Neural cell (in vitro differentiated cells): ENCODE results near the gene UNKL. TPM values are rescaled to one million over a fixed set of nuclear protein-coding genes. Genes with fewer than 3 reads are reported as not detected.

ENCODE experiments used
- H2AFZ ChIP-seq: fragments of 200-600, 300-800 bp; sonication (generic), shearing (Covaris generic); 2 replicates; pipeline ENCODE4 v1.6.0; 2014; ENCODE audit warnings: low read depth, mild to moderate bottlenecking, antibody characterized with exemption, low read length, moderate library complexity
- H3F3A ChIP-seq: fragments of 200-600 bp; shearing (Covaris generic); 2 replicates; pipeline ENCODE4 v1.6.1; 2016; ENCODE audit warnings: mild to moderate bottlenecking, moderate library complexity, mixed read lengths, antibody characterized with exemption, low read length; ENCODE audit not compliant: insufficient read depth, poor library complexity, severe bottlenecking
- H3K27ac ChIP-seq: fragments of 200-600, 300-800 bp; sonication (generic), shearing (Covaris generic); 2 replicates; pipeline ENCODE4 v1.5.1; 2014; ENCODE audit warnings: mild to moderate bottlenecking, low read length, moderate library complexity
- H3K27me3 ChIP-seq: fragments of 300-800, 200-600 bp; sonication (generic), shearing (Covaris generic); 2 replicates; pipeline ENCODE4 v1.6.0; 2014; ENCODE audit warnings: mild to moderate bottlenecking, low read depth, low read length, moderate library complexity; ENCODE audit not compliant: insufficient read depth
- H3K36me3 ChIP-seq: fragments of 300-800, 200-600 bp; sonication (generic), shearing (Covaris generic); 2 replicates; pipeline ENCODE4 v1.5.1; 2014; ENCODE audit warnings: mild to moderate bottlenecking, antibody characterized with exemption, low read length, moderate library complexity; ENCODE audit not compliant: insufficient read depth
- H3K4me2 ChIP-seq: fragments of 300-800, 200-600 bp; sonication (generic), shearing (Covaris generic); 2 replicates; pipeline ENCODE4 v1.6.0; 2014; ENCODE audit warnings: mild to moderate bottlenecking, low read length
- H3K4me3 ChIP-seq: fragments of 300-800, 200-600 bp; sonication (generic), shearing (Covaris generic); 2 replicates; pipeline ENCODE4 v1.5.1; 2014; ENCODE audit warnings: mild to moderate bottlenecking, low read length, moderate library complexity
- H3K79me2 ChIP-seq: fragments of 200-600 bp; shearing (Covaris generic); replicated peaks from 2 replicates; pipeline ENCODE4 v1.6.0; 2014; ENCODE audit warnings: mild to moderate bottlenecking, low read length, moderate library complexity; ENCODE audit not compliant: insufficient read depth
- H3K9ac ChIP-seq: fragments of 300-800, 200-600 bp; sonication (generic), shearing (Covaris generic); 2 replicates; pipeline ENCODE4 v1.6.1; 2016; ENCODE audit warnings: mild to moderate bottlenecking, low read length, mixed read lengths
- H3K9me2 ChIP-seq: fragments of 200-600 bp; shearing (Covaris generic); 2 replicates; pipeline ENCODE4 v1.6.1; 2016; ENCODE audit warnings: mild to moderate bottlenecking, low read length, mixed read lengths; ENCODE audit not compliant: insufficient read depth
- H3K9me3 ChIP-seq: fragments of 200-600, 300-800 bp; sonication (generic), shearing (Covaris generic); 2 replicates; pipeline ENCODE4 v1.6.1; 2016; ENCODE audit warnings: mild to moderate bottlenecking, mixed run types, low read length, moderate library complexity, mixed read lengths
- H4K20me1 ChIP-seq: fragments of 200-600 bp; shearing (Covaris generic); 2 replicates; pipeline ENCODE4 v1.6.1; 2016; ENCODE audit warnings: mild to moderate bottlenecking, mixed run types; ENCODE audit not compliant: insufficient read depth
- CTCF ChIP-seq: fragments of 450-650 bp; IDR thresholded peaks from 2 replicates; pipeline ENCODE4 v1.5.1; 2014; ENCODE audit warnings: antibody characterized with exemption, mild to moderate bottlenecking, moderate library complexity; ENCODE audit not compliant: poor library complexity, severe bottlenecking
- EP300 ChIP-seq: fragments of 450-650 bp; conservative IDR thresholded peaks from 2 replicates; pipeline ENCODE4 v1.6.1; 2014; ENCODE audit warnings: antibody characterized with exemption, mild to moderate bottlenecking, moderate library complexity; ENCODE audit not compliant: poor library complexity, severe bottlenecking
- EZH2 ChIP-seq: fragments of 200-600, 300-800 bp; shearing (Covaris generic), sonication (generic); IDR thresholded peaks from 2 replicates; pipeline ENCODE4 v1.6.1; 2014; ENCODE audit warnings: antibody characterized with exemption, low read length, borderline replicate concordance, mild to moderate bottlenecking; ENCODE audit not compliant: insufficient read depth, poor library complexity, severe bottlenecking
- MXI1 ChIP-seq: fragments of 450-650 bp; conservative IDR thresholded peaks from 2 replicates; pipeline ENCODE4 v1.6.1; 2014; ENCODE audit warnings: antibody characterized with exemption, mild to moderate bottlenecking; ENCODE audit not compliant: poor library complexity, severe bottlenecking
- POLR2AphosphoS5 ChIP-seq: IDR thresholded peaks from 2 replicates; pipeline ENCODE4 v1.6.1; 2012
- RAD21 ChIP-seq: fragments of 450-650 bp; conservative IDR thresholded peaks from 2 replicates; pipeline ENCODE4 v1.6.1; 2014; ENCODE audit warnings: antibody characterized with exemption, mild to moderate bottlenecking, moderate library complexity
- REST ChIP-seq: IDR thresholded peaks from 2 replicates; pipeline ENCODE4 v1.6.1; 2012; ENCODE audit warnings: borderline replicate concordance
- SMC3 ChIP-seq: fragments of 450-650 bp; conservative IDR thresholded peaks from 2 replicates; pipeline ENCODE4 v1.6.1; 2014; ENCODE audit warnings: antibody characterized with exemption, mild to moderate bottlenecking, moderate library complexity; ENCODE audit not compliant: poor library complexity
- TAF1 ChIP-seq: IDR thresholded peaks from 2 replicates; pipeline ENCODE4 v1.6.1; 2012; ENCODE audit warnings: low read depth
- polyA plus RNA-seq: library from polyadenylated mRNA; depleted of rRNA; stranded (reverse); fragments of >200 nt; gene quantifications from 2 replicates; pipeline ENCODE4 v1.2.3, GENCODE V29; 2014

UNKL gene
- polyA plus RNA-seq, 1 donor from 2014 or later: 11.9 TPM

- H3F3A ChIP-seq: no peaks in the 10 kb centered on the region
- no peak overlapping the region for H3K4me3 ChIP-seq
- no peaks in the 10 kb centered on the region for H3K9me2 ChIP-seq
- H2AFZ ChIP-seq: no peak overlapping the region
- no peaks in the 10 kb centered on the region for H3K9me3 ChIP-seq
- no peaks in the 10 kb centered on the region for H3K36me3 ChIP-seq
- no peaks in the 10 kb centered on the region for H4K20me1 ChIP-seq
- H3K27ac ChIP-seq: no peak overlapping the region
- no peaks in the 10 kb centered on the region for H3K27me3 ChIP-seq
- TF ChIP-seq TAF1: no peak
- no peak for TF ChIP-seq RAD21
- TF ChIP-seq POLR2AphosphoS5: no peak
- no peak for TF ChIP-seq EZH2
- no peak for TF ChIP-seq REST
- TF ChIP-seq EP300: no peak
- no peak for TF ChIP-seq MXI1
- no peak for TF ChIP-seq SMC3
- no peak for TF ChIP-seq CTCF
- no peak overlapping the region for H3K4me2 ChIP-seq
- H3K9ac ChIP-seq: no peak overlapping the region
- H3K79me2 ChIP-seq: no peaks in the 10 kb centered on the region
These were observed 13.3 kb downstream of the UNKL start for GRCh38 chr16:1401061-1401757.

GRCh38 chr16:1398826-1399581 is 15.5 kb downstream of the UNKL start:
- no peaks in the 10 kb centered on the region for H3K9me3 ChIP-seq
- TF ChIP-seq POLR2AphosphoS5 (no peak), EZH2 (no peak), EP300 (no peak), MXI1 (no peak)
- no peak overlapping the region for H3K9ac ChIP-seq
- H3K4me3 ChIP-seq: no peak overlapping the region
- H4K20me1 ChIP-seq: no peaks in the 10 kb centered on the region
- no peaks in the 10 kb centered on the region for H3K36me3 ChIP-seq
- no peak overlapping the region for H3K27ac ChIP-seq
- no peak overlapping the region for H2AFZ ChIP-seq
- no peaks in the 10 kb centered on the region for H3K79me2 ChIP-seq
- H3K27me3 ChIP-seq: no peaks in the 10 kb centered on the region
- H3F3A ChIP-seq: no peaks in the 10 kb centered on the region
- H3K9me2 ChIP-seq: no peaks in the 10 kb centered on the region
- no peak overlapping the region for H3K4me2 ChIP-seq
